Measurements from ENCODE around the gene MACROH2A2.

Gene MACROH2A2

GRCh38 chr10:70124918-70125317 is 72.3 kb downstream of the MACROH2A2 start:
- H3K4me3 ChIP-seq: no peak overlapping the region
- no peak for DNase-seq (ENCODE audit: low read depth, low spot score)
- no peak overlapping the region for H3K9ac ChIP-seq (ENCODE audit: insufficient read length)
- TF ChIP-seq POLR2AphosphoS5 (IDR thresholded peaks at IDR 0.05; ENCODE audit: borderline replicate concordance, low read depth, low read length) (no peak), FOXP2 (optimal IDR thresholded peaks at IDR 0.05; ENCODE audit: control extremely low read depth, extremely low read length, insufficient read depth) (no peak), EZH2 (IDR thresholded peaks at IDR 0.05) (no peak)
- no peaks in the 10 kb centered on the region for H3K36me3 ChIP-seq (ENCODE audit: insufficient read depth, low read length)
- no peaks in the 10 kb centered on the region for H3K9me3 ChIP-seq (ENCODE audit: low read depth, low read length)
- no peak overlapping the region for H3K27ac ChIP-seq

- Histone ChIP-seq H3K4me3 (no peak overlapping the region), H3K9ac (ENCODE audit: insufficient read length) (no peak overlapping the region), H3K27ac (no peak overlapping the region), H3K9me3 (ENCODE audit: low read depth, low read length) (no peaks in the 10 kb centered on the region), H3K36me3 (ENCODE audit: insufficient read depth, low read length) (no peaks in the 10 kb centered on the region)
- TF ChIP-seq POLR2AphosphoS5 (IDR thresholded peaks at IDR 0.05; ENCODE audit: borderline replicate concordance, low read depth, low read length): no peak
- no peak for TF ChIP-seq EZH2 (IDR thresholded peaks at IDR 0.05)
- TF ChIP-seq FOXP2 (optimal IDR thresholded peaks at IDR 0.05; ENCODE audit: control extremely low read depth, extremely low read length, insufficient read depth): no peak
- DNase-seq (ENCODE audit: low read depth, low spot score): no peak
These were observed 73.4 kb downstream of the MACROH2A2 start for GRCh38 chr10:70125918-70126552.

- H3K27ac ChIP-seq: no peak overlapping the region
- DNase-seq (ENCODE audit: low read depth, low spot score): no peak
- no peaks in the 10 kb centered on the region for H3K36me3 ChIP-seq (ENCODE audit: insufficient read depth, low read length)
- no peaks in the 10 kb centered on the region for H3K9me3 ChIP-seq (ENCODE audit: low read depth, low read length)
- no peak overlapping the region for H3K9ac ChIP-seq (ENCODE audit: insufficient read length)
- no peak overlapping the region for H3K4me3 ChIP-seq
- TF ChIP-seq POLR2AphosphoS5 (IDR thresholded peaks at IDR 0.05; ENCODE audit: borderline replicate concordance, low read depth, low read length) (no peak), EZH2 (IDR thresholded peaks at IDR 0.05) (no peak), FOXP2 (optimal IDR thresholded peaks at IDR 0.05; ENCODE audit: control extremely low read depth, extremely low read length, insufficient read depth) (no peak)
These were observed 74.2 kb downstream of the MACROH2A2 start for GRCh38 chr10:70126700-70127395.

- no peak for TF ChIP-seq POLR2AphosphoS5 (IDR thresholded peaks at IDR 0.05; ENCODE audit: borderline replicate concordance, low read depth, low read length)
- TF ChIP-seq FOXP2 (optimal IDR thresholded peaks at IDR 0.05; ENCODE audit: control extremely low read depth, extremely low read length, insufficient read depth): no peak
- TF ChIP-seq EZH2 (IDR thresholded peaks at IDR 0.05): no peak
These were observed 78.4 kb downstream of the MACROH2A2 start for GRCh38 chr10:70130878-70131559.

GRCh38 chr10:70131560-70131937 is 78.9 kb downstream of the MACROH2A2 start:
- H3K4me3 ChIP-seq: no peak overlapping the region
- DNase-seq (ENCODE audit: low read depth, low spot score): no peak
- no peaks in the 10 kb centered on the region for H3K9me3 ChIP-seq (ENCODE audit: low read depth, low read length)
- no peak overlapping the region for H3K9ac ChIP-seq (ENCODE audit: insufficient read length)
- no peaks in the 10 kb centered on the region for H3K36me3 ChIP-seq (ENCODE audit: insufficient read depth, low read length)
- TF ChIP-seq POLR2AphosphoS5 (IDR thresholded peaks at IDR 0.05; ENCODE audit: borderline replicate concordance, low read depth, low read length) (no peak), FOXP2 (optimal IDR thresholded peaks at IDR 0.05; ENCODE audit: control extremely low read depth, extremely low read length, insufficient read depth) (no peak), EZH2 (IDR thresholded peaks at IDR 0.05) (no peak)
- no peak overlapping the region for H3K27ac ChIP-seq

More at GRCh38 chr10:70130878-70131559, 78.4 kb downstream of the MACROH2A2 start:
- no peak overlapping the region for H3K27ac ChIP-seq
- H3K9me3 ChIP-seq (ENCODE audit: low read depth, low read length): no peaks in the 10 kb centered on the region
- H3K9ac ChIP-seq (ENCODE audit: insufficient read length): no peak overlapping the region
- no peaks in the 10 kb centered on the region for H3K36me3 ChIP-seq (ENCODE audit: insufficient read depth, low read length)
- DNase-seq (ENCODE audit: low read depth, low spot score): no peak
- no peak overlapping the region for H3K4me3 ChIP-seq

GRCh38 chr10:70132098-70133029 is 79.7 kb downstream of the MACROH2A2 start, which contains the start of gene AIFM2:
Gene AIFM2 (minus strand): TSS chr10:70132825. CDS start chr10:70124084, 8,741 bp downstream.
- Histone ChIP-seq H3K36me3 (ENCODE audit: insufficient read depth, low read length) (no peaks in the 10 kb centered on the region), H3K4me3 (no peak within 1 kb of the TSS), H3K27ac (no peak within 1 kb of the TSS), H3K9me3 (ENCODE audit: low read depth, low read length) (no peaks in the 10 kb centered on the region), H3K9ac (ENCODE audit: insufficient read length) (no peak within 1 kb of the TSS)
- DNase-seq (ENCODE audit: low read depth, low spot score): no peak
- TF ChIP-seq POLR2AphosphoS5 (IDR thresholded peaks at IDR 0.05; ENCODE audit: borderline replicate concordance, low read depth, low read length) (no peak), EZH2 (IDR thresholded peaks at IDR 0.05) (no peak)

GRCh38 chr10:70135046-70135445 is 82.4 kb downstream of the MACROH2A2 start:
- no peak for DNase-seq (ENCODE audit: low read depth, low spot score)
- H3K36me3 ChIP-seq (ENCODE audit: insufficient read depth, low read length): no peaks in the 10 kb centered on the region
- no peak overlapping the region for H3K27ac ChIP-seq
- H3K9ac ChIP-seq (ENCODE audit: insufficient read length): no peak overlapping the region
- no peaks in the 10 kb centered on the region for H3K9me3 ChIP-seq (ENCODE audit: low read depth, low read length)
- no peak for TF ChIP-seq POLR2AphosphoS5 (IDR thresholded peaks at IDR 0.05; ENCODE audit: borderline replicate concordance, low read depth, low read length)
- no peak overlapping the region for H3K4me3 ChIP-seq

- no peak for DNase-seq (ENCODE audit: low read depth, low spot score)
- no peaks in the 10 kb centered on the region for H3K36me3 ChIP-seq (ENCODE audit: insufficient read depth, low read length)
- no peak overlapping the region for H3K4me3 ChIP-seq
- no peak for TF ChIP-seq FOXP2 (optimal IDR thresholded peaks at IDR 0.05; ENCODE audit: control extremely low read depth, extremely low read length, insufficient read depth)
- TF ChIP-seq POLR2AphosphoS5 (IDR thresholded peaks at IDR 0.05; ENCODE audit: borderline replicate concordance, low read depth, low read length): no peak
- TF ChIP-seq EZH2 (IDR thresholded peaks at IDR 0.05): no peak
- no peaks in the 10 kb centered on the region for H3K9me3 ChIP-seq (ENCODE audit: low read depth, low read length)
- no peak overlapping the region for H3K9ac ChIP-seq (ENCODE audit: insufficient read length)
- H3K27ac ChIP-seq: no peak overlapping the region
These were observed 83.0 kb downstream of the MACROH2A2 start for GRCh38 chr10:70135684-70136083.

All from SK-N-MC (cell line).